ENCODE measurements around the gene RPL27. TPM values are rescaled to one million over a fixed set of nuclear protein-coding genes. Genes with fewer than 3 reads are reported as not detected.

The RPL27 gene
- total RNA-seq, 2 experiments from 2014 or later: 1,923 to 1,951 TPM

GRCh38 chr17:43020789-43021740, 22.8 kb downstream of the RPL27 start:
- H3K27ac ChIP-seq (ENCODE audit: low read depth in 1 of 2, low read length in 2 of 2): peak overlapping the region in 1 of 2 donors; percentile 9
- peak overlapping the region; percentile 78 for H3K4me3 ChIP-seq (ENCODE audit: low read length)
- no peaks in the 10 kb centered on the region for H3K9me3 Mint-ChIP-seq
- peaks cover 50% of the 10 kb centered on the region for H3K4me1 Mint-ChIP-seq (ENCODE audit: low read depth)
- no peaks in the 10 kb centered on the region for H3K9me3 ChIP-seq (ENCODE audit: control insufficient read depth in 1 of 2, insufficient read depth in 1 of 2, low read length in 2 of 2)
- intact Hi-C loops (cut with DNase I, micrococcal nuclease): loop anchor here (2.0 to 10.0 kb wide), 5 partner anchors 14 to 366 kb away; partner anchors contain the start of genes IFI35 (in 2 of the 2), BRCA1 (in 1 of the 2) and TMEM106A (in 1 of the 2)
- H3K27me3 Mint-ChIP-seq: no peaks in the 10 kb centered on the region
- POLR2A ChIA-PET: interaction anchor here (1.1 to 4.1 kb wide), 7 partner anchors 15 to 347 kb away, joined by 4 to 24 read pairs (median 9); partner anchors contain the start of genes IFI35, RPL27 and TMEM106A
- no peak for ATAC-seq (ENCODE audit: poor library complexity)
- CTCF ChIA-PET: interaction anchor here (1.4 kb wide), 1 partner anchor 23 kb away, joined by 4 read pairs; the partner anchor contains the start of gene RPL27
- H3K36me3 Mint-ChIP-seq (ENCODE audit: low read depth): peaks cover 6% of the 10 kb centered on the region
- peaks cover 5% of the 10 kb centered on the region for H3K36me3 ChIP-seq (ENCODE audit: insufficient read depth, low read length)
- no peaks in the 10 kb centered on the region for H3K27me3 ChIP-seq (ENCODE audit: control insufficient read depth in 1 of 2, insufficient read depth in 2 of 2, low read length in 2 of 2)
- H3K4me1 ChIP-seq (ENCODE audit: insufficient read depth, low read length): peaks cover 56% of the 10 kb centered on the region
- peak in 11 of 14 experiments; percentile 20 to 76 (median 37) for DNase-seq
- peak overlapping the region; percentile 93 for H3K4me3 Mint-ChIP-seq
- peak overlapping the region; percentile 70 for H3K27ac Mint-ChIP-seq
- TF ChIP-seq CTCF (IDR thresholded peaks at IDR 0.05): no peak

GRCh38 chr17:43021741-43022512, 23.7 kb downstream of the RPL27 start, which contains the start of gene VAT1:
Gene VAT1 (minus strand): TSS chr17:43022385. CDS start chr17:43022322, 63 bp downstream.
- ATAC-seq (ENCODE audit: poor library complexity): peak; percentile 45
- Mint-ChIP-seq H3K4me1 (ENCODE audit: low read depth) (peaks cover 50% of the 10 kb centered on the region), H3K27ac (peak within 1 kb of the TSS; percentile 70)

More at GRCh38 chr17:43021741-43022512, 23.7 kb downstream of the RPL27 start, which contains the start of gene VAT1:
- Mint-ChIP-seq H3K9me3 (no peaks in the 10 kb centered on the region), H3K36me3 (ENCODE audit: low read depth) (no peaks in the 10 kb centered on the region), H3K4me3 (peak within 1 kb of the TSS; percentile 93), H3K27me3 (no peaks in the 10 kb centered on the region)
- H3K27ac ChIP-seq (ENCODE audit: low read depth in 1 of 2, low read length in 2 of 2): peak within 1 kb of the TSS in 1 of 2 donors; percentile 9
- no peaks in the 10 kb centered on the region for H3K27me3 ChIP-seq (ENCODE audit: control insufficient read depth in 1 of 2, insufficient read depth in 2 of 2, low read length in 2 of 2)
- CTCF ChIA-PET: interaction anchor here (1.4 kb wide), 1 partner anchor 24 kb away, joined by 4 read pairs; the partner anchor contains the start of gene RPL27
- no peak for TF ChIP-seq CTCF (IDR thresholded peaks at IDR 0.05)
- POLR2A ChIA-PET: interaction anchor here (0.5 to 4.1 kb wide), 9 partner anchors 15 to 348 kb away, joined by 3 to 24 read pairs (median 5); partner anchors contain the start of genes IFI35, NBR1, RPL27 and TMEM106A
- no peaks in the 10 kb centered on the region for H3K36me3 ChIP-seq (ENCODE audit: insufficient read depth, low read length)
- H3K4me3 ChIP-seq (ENCODE audit: low read length): peak within 1 kb of the TSS; percentile 78
- DNase-seq: peak; percentile 30 to 81 (median 58)
- H3K9me3 ChIP-seq (ENCODE audit: control insufficient read depth in 1 of 2, insufficient read depth in 1 of 2, low read length in 2 of 2): no peaks in the 10 kb centered on the region
- peaks cover 56% of the 10 kb centered on the region for H3K4me1 ChIP-seq (ENCODE audit: insufficient read depth, low read length)
- intact Hi-C loops (cut with DNase I, micrococcal nuclease): loop anchor here (1.0 to 10.0 kb wide), 6 partner anchors 15 to 365 kb away; partner anchors contain the start of genes IFI35 (in 2 of the 2), BRCA1 (in 1 of the 2), RPL27 (in 1 of the 2) and TMEM106A (in 1 of the 2)

All from CD4-positive, alpha-beta T cell (primary cell).